HG02623 (cell line): ENCODE data around the gene PRDM5.

Experiments
- ATAC-seq: cut with Tn5 transposase; IDR thresholded peaks from one replicate; pipeline ENCODE4 v1.9.1; 2021; ENCODE audit warnings: moderate library complexity; ENCODE audit not compliant: unreplicated experiment

The PRDM5 gene

DNA sequence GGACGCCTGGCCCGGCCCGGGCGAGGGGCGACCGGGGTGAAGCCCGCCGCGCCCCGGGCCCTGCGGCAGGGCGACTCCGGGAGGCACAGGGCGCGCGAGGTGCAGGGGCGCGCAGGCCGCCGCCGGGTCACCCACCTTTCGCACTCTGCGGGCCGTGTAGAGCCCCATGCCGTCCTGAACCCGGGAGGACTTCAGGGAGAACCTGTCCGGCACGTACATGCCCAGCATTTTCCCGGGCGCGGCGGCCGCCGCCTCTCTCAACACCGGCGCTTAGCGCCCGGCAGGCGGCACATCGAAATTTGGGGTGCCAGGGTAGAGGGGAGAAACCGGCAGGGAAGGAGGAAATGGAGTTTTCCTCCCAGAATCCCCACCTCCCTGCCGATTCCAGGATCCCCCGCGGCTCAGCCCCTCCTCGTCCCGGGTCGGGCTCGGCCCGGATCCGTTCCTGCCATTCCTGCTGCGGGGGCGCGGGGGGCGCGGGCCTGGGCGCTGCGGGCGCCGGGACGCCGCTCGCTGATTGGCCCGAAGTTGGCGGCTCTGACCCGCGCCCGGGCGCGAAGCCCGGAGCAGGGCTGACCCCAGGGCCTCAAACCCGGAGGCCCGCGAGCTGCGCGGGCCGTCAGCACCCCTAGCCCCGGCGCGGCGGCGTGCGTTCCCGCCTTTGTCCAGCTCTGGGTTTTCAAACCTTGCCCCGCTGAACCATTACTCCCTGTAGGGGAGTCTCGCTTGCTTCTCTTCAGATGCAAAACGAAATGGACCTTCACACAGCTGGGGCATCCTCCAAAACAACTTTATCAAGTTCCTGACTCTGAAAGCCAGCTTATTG lies at the start of gene PRDM5:
PRDM5 (minus strand) TSS at position 346 of the 826 bp plus-strand sequence; CDS start at position 228, 118 bp downstream.
- no peak for ATAC-seq

DNA sequence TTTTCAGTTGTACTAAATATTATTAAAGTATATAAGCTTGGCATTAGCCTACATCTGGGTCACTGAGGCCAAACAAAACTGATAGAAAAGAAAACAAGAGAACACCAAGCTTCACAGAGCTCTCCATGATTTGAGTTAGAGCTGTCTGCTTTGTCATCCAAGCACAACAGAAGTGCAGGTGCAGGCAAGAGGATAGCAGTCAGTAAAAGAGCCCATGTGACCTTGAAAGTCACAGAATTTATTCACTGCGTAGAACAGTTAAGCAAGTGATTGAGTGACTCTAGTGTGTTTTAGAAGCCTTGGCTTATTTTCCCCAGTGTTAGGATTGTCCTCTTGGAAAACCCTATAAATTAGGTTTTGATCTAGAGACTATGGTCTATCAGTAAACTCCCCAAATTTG lies 49.4 kb upstream of the PRDM5 start:
- no peak for ATAC-seq

DNA sequence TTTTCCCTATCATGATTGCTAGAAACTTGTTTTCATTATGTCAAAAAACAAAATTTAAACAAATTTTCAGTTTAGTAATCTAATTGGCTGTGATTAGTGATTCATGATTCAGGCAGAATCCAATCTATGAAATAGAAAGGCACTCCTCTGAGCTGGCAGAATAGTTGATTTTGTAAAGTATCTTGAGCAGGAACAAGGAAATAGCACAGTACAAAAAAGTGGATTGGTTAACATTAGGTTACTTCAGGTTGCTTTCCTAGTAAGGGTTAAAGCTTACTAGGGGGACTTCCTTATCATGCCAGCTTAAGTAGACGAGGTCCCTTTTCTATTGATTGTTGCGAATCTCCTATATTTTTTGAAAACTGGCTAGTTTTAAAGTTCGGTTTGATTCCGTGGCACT lies 43.4 kb upstream of the PRDM5 start:
- no peak for ATAC-seq

DNA sequence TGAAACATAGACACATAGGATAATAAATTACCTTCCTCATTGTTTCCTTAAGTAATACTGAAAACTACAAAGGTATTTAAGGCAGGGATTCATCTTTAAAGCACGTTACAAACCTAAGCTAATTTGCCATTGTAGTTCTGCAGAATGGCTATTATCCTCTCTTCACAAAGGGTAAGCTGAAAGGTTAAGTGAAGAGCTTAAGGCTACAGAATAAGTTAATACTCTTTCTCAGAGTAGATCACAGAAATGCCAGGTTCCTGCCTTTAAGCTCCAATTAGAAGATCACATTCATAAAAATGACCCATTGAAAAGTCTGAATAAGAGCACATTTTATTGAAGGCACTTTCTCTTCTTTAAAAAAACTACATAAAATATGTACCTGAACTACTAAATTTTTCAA lies 42.1 kb upstream of the PRDM5 start:
- no peak for ATAC-seq

DNA sequence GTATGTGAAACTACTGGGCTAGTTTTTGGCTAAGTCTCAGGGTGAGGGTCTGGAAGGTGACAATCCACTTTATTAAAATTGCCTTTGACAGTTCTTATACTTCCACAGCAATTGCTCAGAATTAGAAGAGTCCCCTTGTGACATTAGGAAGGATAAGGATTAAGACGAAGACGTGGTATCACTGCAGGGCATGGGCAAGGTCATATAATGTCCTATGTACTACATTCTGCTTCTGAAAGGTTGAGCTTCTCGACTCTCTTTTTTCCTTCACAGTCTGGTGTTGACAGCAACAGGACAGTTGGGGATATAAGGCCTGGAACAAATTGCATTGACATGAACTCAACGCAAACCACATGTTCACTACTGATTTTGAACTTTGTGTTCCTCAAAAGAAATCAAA lies 40.9 kb upstream of the PRDM5 start:
- no peak for ATAC-seq

DNA sequence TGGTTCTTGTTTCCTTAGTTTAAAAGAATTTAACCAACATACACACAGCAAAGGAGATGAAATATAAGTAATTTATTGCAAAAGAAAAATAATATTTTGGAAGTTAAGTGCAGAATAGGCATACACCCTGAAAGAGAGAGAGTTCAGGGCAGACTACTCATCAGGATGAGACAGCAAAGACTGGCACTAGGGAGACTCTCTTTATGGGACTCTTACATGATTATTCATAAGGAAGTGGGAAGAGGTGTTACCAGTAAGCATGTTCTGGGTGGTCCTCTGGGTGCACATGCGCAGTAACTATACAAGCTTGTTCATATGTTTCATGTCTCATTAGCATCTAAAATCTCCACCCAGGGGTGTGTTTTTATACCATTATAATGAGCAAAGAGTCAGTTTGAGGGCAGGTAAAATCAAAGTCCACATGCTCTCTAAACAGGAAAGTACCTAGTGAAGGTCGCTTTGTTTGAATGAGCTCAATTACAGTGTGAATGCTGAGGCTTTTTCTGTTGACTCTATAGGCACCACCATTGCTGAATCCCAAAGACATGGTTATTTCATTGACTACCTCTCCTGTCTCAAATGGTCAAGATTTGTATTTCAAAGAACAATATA lies 38.2 kb upstream of the PRDM5 start:
- ATAC-seq: no peak

DNA sequence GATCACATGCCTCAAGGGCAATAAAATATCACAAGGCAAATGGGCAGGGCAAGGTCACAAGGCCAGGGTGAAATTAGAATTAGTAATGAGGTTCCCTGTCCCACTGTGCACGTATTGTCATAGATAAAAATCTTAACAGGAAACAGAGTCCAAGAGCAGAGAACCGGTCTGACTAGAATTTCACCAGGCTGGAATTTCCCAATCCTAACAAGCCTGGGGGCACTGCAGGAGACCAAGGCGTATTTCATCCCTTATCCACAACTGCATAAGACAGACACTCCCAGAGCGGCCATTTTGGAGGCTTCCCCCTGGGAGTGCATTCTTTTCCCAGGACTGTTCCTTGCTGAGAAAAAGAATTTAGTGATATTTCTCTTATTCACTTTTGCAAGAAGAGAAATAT lies 25.9 kb upstream of the PRDM5 start:
- no peak for ATAC-seq

DNA sequence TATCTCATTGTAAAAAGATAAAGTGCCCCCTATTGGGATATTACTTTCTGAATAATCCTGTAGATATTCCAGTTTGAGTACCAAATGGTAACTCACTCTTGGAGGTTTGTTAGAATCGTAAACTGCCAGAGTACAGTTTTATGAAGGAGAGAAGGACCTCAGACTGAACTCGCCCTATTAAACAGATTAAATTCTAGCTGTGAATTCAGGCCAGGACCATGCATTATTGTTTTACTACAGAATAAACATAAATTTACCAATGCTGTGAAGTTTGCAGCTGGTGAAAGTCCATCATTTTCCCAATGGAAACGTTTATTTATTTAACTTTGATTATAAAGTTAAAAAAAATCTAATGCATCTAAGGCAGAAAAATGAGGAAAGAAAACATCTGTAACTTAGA lies 20.2 kb upstream of the PRDM5 start:
- no peak for ATAC-seq

DNA sequence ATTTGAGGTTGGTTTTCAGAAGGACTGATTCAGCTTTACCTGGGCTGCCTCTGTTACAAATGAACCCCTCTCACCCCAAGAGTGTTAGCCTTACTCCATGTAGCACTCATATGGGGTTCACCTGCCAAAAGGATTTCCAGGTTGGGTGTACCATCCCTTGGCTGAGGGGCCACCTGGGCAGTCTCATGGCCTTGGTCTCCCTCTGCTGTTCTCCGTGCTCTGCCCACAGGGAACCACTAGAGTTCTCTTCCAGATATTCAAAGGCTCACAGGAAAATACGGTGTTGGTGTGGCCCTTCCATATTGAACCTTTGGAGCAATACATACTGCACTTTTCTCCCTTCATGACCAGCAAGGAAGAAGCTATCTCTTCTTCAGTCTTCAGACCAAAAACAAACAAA lies 18.0 kb upstream of the PRDM5 start:
- no peak for ATAC-seq

DNA sequence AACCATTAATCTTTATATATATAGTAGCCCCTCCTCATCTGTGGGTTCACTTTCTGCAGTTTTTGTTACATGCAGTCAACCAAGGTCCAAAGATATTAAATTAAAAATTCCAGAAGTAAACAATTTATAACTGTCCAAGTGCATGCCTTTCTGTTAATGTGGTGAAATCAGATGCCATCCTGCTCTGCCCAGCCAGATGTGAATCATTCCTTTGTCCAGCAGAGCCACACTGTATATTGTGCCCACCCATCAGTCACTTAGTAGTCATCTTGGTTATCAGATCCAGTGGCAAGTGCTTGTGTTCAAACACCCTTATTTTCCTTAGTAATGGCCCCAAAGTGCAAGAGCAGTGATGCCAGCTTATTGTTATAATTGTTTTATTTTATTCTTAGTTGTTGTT lies 17.2 kb upstream of the PRDM5 start:
- no peak for ATAC-seq

DNA sequence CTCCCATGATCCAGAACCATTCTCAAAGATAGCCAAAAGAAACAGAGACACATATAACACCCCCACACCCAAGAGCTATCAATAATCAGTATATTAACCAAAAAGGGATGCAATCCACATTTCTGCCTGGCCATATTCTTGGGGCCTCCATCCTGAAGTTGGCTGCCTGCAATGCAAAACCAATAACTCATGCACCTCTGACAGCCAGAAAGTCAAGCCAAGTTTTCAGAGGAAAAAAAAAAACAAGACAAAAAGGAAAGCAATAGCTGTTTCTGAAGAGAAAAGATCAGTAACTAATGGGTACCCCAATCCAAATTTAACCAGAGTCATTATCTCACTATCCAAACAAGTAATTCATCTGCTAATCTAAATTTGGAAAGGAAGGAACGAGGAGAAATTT lies 7.3 kb upstream of the PRDM5 start:
- no peak for ATAC-seq

DNA sequence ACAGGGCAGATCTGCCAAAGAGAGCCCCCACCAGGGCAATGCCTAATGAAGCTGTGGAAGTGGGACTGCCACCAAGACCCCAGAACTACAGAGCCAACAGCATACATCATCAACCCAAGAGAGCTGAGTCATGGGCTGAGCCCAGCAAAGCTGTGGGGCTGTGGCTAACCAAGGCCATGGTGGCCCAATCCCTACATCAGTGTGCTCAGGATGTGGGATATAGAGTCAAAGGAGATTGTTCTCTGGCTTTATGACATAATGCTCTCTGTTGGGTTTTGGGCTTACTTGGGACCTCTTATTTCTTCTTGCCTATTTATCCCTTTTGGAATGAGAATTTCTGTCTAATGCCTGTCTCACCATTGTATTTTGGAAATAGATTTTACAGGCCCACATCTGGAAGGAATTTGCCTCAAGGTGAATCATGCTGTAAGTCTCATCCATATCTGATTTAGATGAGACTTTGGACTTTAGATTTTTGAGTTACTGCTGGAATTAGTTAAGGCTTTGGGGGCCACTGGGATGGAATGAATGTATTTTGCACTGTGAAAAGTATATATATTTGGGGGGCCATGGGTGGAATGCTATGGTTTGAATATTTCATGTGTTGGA lies 5.4 kb upstream of the PRDM5 start:
- ATAC-seq: no peak

DNA sequence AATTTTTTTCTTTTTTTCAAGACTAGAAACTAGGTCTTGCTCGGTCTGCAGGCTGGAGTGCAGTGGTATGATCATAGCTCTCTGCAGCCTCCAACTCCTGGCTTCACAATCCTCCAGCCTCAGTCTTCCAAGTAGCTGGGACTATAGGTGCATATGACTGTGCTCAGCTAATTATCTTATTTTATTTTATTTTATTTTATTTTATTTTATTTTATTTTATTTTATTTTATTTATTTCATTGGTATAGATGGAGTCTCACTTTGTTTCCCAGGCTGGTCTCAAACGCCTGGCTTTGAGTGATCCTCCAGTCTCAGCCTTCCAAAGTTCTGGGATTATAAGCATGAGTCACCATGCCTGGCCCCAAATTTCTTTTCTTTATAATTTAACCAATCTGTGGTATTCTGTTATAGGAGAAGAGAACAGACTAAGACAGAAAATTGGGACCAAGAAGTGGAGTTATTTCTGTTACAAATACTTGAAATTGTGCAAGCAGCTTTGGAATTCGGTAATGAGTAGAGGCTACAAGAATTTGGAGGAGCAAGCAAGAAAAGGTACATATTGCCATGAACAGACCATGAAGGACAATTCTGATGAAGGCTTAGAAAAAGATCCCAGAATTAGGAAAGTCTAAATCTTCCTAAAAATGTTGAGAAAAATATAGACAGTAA lies 4.0 kb upstream of the PRDM5 start:
- no peak for ATAC-seq

DNA sequence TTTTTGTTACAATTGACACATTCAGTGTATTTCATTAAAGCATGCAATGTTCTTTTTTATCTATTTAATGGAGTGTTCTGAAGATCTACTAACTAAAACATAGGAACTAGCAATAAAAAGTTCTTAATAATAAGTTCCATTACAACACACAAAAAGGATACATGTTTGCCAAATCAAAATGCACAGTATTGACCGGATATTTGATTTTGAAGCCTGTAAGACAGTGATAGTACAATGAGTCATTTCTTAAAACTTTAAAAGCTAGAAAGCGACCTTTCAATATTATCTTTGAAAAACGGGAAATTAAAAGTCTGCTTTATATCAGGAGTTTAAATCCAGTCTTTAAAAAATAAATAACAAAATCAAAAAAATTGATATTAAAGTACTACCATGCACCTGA lies 2.4 kb upstream of the PRDM5 start:
- ATAC-seq: no peak

DNA sequence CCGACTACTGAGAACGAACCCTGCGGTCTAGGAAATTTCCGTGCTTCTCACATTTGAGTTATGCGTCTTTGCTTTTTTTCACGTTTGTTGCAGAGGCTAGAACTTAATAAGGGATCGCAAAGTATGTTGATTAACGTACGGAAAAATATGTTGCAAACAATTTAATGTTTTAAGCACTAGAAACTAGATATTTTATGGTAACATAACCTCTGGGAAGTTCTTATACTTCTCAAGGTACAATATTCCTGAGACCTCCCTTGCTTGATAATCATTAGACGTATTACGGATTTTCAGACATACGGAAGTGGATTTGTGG lies 639 bp upstream of the PRDM5 start:
- no peak for ATAC-seq

DNA sequence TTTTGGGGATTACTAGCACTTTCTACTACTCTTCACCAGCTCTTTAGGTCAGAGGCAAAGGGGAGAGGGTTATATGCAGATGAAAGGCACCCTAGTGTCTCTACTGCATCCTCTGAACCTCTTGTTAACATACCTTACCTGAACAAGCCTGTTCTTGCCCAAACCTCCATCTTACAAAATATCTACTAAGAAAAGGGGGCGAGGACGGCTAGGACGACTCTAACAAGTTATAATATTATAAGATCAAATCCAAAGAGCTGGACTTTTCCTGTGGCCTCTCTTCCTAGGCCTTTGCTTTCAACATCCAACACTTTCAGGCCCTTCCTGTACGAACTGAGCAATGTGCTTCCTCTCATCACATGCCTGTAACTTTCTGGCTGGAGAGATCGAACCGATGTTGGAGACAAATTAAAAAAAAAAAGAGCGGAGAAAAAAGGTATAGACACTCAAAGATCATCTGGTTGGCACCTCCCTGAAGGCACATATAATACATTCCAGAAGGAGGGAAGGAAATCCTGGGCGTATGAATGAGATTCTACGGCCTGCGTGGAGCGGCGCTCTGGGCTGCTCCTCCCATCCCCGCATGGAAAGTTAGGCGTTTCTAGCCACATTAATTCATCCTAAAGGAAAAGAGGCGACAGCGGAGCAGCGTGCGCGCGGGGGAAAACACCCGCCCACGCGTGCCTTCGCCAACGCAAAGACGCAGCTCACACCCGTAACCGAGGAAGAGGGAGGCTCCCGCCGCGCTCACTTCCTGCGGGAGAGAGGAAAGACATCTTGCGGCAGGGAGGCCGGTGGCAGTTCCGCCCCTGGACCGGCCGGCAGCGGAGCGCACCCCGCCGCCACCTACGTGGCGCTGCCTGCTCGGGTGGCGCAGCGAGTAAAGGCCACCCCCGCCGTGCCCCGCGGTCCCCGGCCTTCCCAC lies 808 bp downstream of the PRDM5 start:
- ATAC-seq: no peak

DNA sequence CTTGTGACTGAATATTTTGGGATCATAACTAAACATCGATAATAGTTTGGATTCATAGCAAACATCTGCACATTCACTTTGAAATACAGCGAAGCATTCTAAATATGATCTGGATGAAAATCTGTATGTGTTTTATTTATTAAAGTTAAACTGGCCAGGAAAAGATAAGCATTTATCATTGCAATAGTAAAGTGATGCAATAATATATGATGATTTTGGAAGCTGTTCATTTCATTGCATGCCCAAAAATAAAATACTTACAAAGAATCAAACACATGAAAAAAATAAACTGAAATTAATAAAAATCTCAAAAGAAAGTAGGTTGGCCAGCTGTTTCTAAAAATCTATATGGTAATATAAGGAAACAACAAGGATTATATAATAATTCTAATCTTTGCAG lies 1.9 kb downstream of the PRDM5 start:
- ATAC-seq: no peak

DNA sequence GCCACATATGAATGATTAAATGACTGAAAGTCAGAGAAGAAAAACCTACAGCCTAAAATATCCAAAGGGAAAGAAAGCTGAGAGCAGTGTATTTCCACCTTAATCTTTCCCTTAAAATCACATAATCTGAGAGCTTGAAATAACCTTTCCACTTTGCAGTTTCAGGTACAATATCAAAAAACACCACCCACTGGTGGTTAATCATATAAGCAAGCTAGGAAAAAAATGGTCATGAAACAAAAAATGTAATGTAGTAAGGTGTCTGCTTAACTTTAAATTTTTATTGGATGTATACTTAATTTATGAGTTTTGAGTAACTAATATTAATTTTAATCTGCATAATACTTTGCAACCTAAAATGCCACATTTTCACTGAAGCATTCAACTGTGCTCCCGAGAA lies 3.2 kb downstream of the PRDM5 start:
- no peak for ATAC-seq

DNA sequence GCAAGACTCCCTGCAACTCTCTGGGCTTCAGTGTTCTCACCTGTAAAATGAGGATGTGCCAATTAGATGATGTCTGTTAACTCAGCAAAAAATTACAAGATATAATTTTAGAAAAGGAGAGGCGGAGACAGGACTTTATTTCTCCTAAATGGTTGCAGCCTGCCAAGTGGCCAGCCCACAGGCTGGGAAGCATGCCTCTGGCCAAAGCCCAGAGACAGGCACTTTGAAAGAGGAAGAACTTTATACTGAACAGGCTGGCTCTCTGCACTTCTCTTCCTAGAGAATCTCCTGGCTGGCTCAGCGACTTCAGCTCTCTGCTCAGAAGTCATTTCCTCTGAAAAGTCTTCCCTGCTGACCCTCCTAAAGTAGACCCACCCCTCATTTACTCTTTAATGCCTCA lies 3.7 kb downstream of the PRDM5 start:
- no peak for ATAC-seq

DNA sequence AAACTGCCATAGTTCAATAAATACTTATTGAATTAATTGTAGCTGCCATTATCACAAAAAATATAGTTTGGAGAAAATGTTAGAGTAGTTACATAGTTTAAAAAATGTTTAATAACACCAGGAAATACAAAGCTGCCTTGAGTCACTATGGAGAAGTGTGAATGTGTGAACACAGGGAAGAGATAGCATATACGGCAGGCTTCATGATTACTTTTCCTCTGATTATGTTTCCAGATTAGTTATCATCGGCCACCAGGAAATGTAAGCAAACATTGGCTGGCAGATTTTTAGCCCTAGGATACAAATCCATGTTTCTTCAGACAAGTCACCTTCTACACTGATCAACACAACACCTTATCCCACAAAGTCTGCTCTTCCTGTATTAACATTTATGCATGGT lies 4.4 kb downstream of the PRDM5 start:
- ATAC-seq: no peak

DNA sequence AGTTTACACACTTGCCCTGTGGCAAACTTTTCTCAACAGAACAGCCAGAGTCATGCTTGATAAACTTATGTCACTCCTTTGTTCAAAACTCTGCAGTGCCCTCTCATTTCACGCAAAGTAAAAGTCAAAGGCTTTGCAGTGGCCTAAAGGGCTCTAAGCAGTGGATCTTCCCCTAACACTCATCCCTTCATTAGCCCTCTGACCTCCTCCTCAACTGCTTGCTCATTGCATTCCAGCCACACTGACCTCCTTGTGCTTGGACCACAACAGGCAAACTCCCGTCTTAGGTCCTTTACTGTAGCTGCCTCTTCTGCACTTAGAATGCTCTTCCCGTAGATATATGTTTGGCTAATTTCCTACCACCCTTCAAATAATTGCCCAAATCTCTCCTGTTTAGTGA lies 5.6 kb downstream of the PRDM5 start:
- no peak for ATAC-seq
